Caco-2 (cell line): ENCODE data around the gene NOL12. TPM values are rescaled to one million over a fixed set of nuclear protein-coding genes. Genes with fewer than 3 reads are reported as not detected.
"Not testable (repeated sequence)": the region's sequence is repeated elsewhere in the genome, so short reads cannot be mapped to it uniquely, and the experiment has no call there.

ENCODE experiments used
- BruUV-seq: library from RNA; stranded (reverse); fragments of 400-500 nt; replicated peaks from 2 replicates; lab custom pipeline; 2021; lab: Mats Ljungman, UMichigan
- CTCF ChIA-PET: fragments of 300-600 bp; sonication (Branson Sonifier 250); formaldehyde crosslinking; loops from one replicate; lab custom pipeline; 2022; ENCODE audit warnings: antibody characterized with exemption; lab: Charles Lee
- POLR2A ChIA-PET: fragments of 300-600 bp; sonication (Branson Sonifier 250); formaldehyde crosslinking; loops from one replicate; lab custom pipeline; 2022; ENCODE audit warnings: antibody characterized with exemption; lab: Charles Lee
- DNase-seq, 2 experiments: peaks; one replicate each; pipeline versions ENCODE4 v3.0.0 to v3.0.0-alpha.2; 2020 to 2022
- H3K27me3 ChIP-seq: replicated peaks from 2 replicates; pipeline ENCODE4 v1.6.0; 2011; ENCODE audit warnings: low read length; ENCODE audit not compliant: control insufficient read depth, insufficient read depth
- H3K36me3 ChIP-seq: 2 replicates; pipeline ENCODE4 v1.5.1; 2011; ENCODE audit warnings: low read length; ENCODE audit not compliant: control insufficient read depth, insufficient read depth
- H3K4me1 ChIP-seq: fragments of 250-450 bp; sonication (Bioruptor Pico); 2 replicates; pipeline ENCODE4 v1.5.1; 2020; ENCODE audit warnings: mild to moderate bottlenecking
- H3K4me3 ChIP-seq: 2 replicates; pipeline ENCODE4 v1.5.1; 2011; ENCODE audit warnings: low read depth, mild to moderate bottlenecking, control low read depth, low read length
- H3K9me3 ChIP-seq: fragments of 250-450 bp; sonication (Bioruptor Pico); 2 replicates; pipeline ENCODE4 v1.5.1; 2020; ENCODE audit warnings: mild to moderate bottlenecking, moderate library complexity
- H3K27ac Mint-ChIP-seq: one replicate; pipeline ENCODE4 v1.8.0; 2022; ENCODE audit warnings: mixed read lengths; ENCODE audit not compliant: unreplicated experiment
- H3K27me3 Mint-ChIP-seq: one replicate; pipeline ENCODE4 v1.8.0; 2022; ENCODE audit warnings: mixed read lengths; ENCODE audit not compliant: insufficient read depth, unreplicated experiment
- H3K36me3 Mint-ChIP-seq: one replicate; pipeline ENCODE4 v1.8.0; 2022; ENCODE audit warnings: mild to moderate bottlenecking, mixed read lengths; ENCODE audit not compliant: insufficient read depth, unreplicated experiment
- H3K4me1 Mint-ChIP-seq: one replicate; pipeline ENCODE4 v1.8.0; 2022; ENCODE audit warnings: low read depth, mixed read lengths; ENCODE audit not compliant: unreplicated experiment
- H3K4me3 Mint-ChIP-seq: one replicate; pipeline ENCODE4 v1.8.0; 2022; ENCODE audit warnings: mild to moderate bottlenecking, moderate library complexity, mixed read lengths; ENCODE audit not compliant: unreplicated experiment
- H3K9me3 Mint-ChIP-seq: one replicate; pipeline ENCODE4 v1.8.0; 2022; ENCODE audit warnings: mixed read lengths; ENCODE audit not compliant: unreplicated experiment
- intact Hi-C: fragments of 100-400 bp; cut with micrococcal nuclease; formaldehyde crosslinking; loops from one replicate; pipeline ENCODE4 v1.10.0; 2022; ENCODE audit not compliant: unreplicated experiment
- total RNA-seq: library from RNA; stranded (reverse); gene quantifications from 2 replicates; pipeline ENCODE4 v1.2.3, GENCODE V29; 2022
- TF ChIP-seq, protein P1 (sequence below), 2 experiments: fragments of 200-600 bp in 1 of 2; IDR thresholded peaks; 1 replicate in 1 of 2; 2 replicates in 1 of 2; pipeline versions ENCODE4 v1.5.1 to v1.8.0; 2011 to 2022; ENCODE audit warnings: antibody characterized with exemption in 1 of 2, control low read depth in 1 of 2, inconsistent platforms in 1 of 2, low read depth in 1 of 2, low read length in 1 of 2, mild to moderate bottlenecking in 1 of 2, moderate library complexity in 1 of 2; ENCODE audit not compliant: insufficient read depth in 1 of 2, severe bottlenecking in 1 of 2, unreplicated experiment in 1 of 2

NOL12 gene
- total RNA-seq, 1 experiment from 2014 or later: 20.2 TPM

- H3K9me3 ChIP-seq: no peaks in the 10 kb centered on the region
- no TSS peak for BruUV-seq
Measured at GRCh38 chr22:37655252-37655563, 30.9 kb upstream of the NOL12 start.

DNA sequence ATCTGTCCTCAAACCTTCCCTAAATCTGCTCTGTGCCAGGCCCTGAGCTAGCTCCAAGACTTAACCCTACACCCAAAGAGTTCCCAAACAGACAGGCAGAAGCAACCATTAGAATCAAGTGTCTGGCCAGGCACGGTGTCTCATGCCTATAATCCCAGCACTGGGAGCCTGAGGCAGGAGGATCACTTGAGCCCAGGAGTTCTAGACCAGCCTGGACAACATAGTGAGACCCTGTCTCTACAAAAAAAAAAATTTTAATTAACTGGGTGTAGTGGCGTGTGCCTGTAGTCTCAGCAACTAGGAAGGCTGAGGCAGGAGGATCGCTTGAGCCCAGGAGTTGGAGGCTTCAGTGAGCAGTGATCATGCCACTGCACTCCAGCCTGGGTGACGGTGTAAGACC, 29.6 kb upstream of the NOL12 start:
- H3K4me3 Mint-ChIP-seq, H3K9me3 Mint-ChIP-seq, H3K27me3 ChIP-seq, DNase-seq, BruUV-seq, POLR2A ChIA-PET, H3K36me3 ChIP-seq, H3K9me3 ChIP-seq, H3K27me3 Mint-ChIP-seq, H3K27ac Mint-ChIP-seq, H3K4me3 ChIP-seq: not testable (repeated sequence)
- peaks cover 31% of the 10 kb centered on the region for H3K36me3 Mint-ChIP-seq
- intact Hi-C loops: loop anchor here (5.0 kb wide), 1 partner anchor 136 kb away; no protein-coding TSS in a partner anchor
- H3K4me1 ChIP-seq: peaks cover 18% of the 10 kb centered on the region
- peaks cover 19% of the 10 kb centered on the region for H3K4me1 Mint-ChIP-seq
- CTCF ChIA-PET: interaction anchor here (3.9 kb wide), 1 partner anchor 13 kb away, joined by 66 read pairs; no protein-coding TSS in a partner anchor

More at GRCh38 chr22:37655252-37655563, 30.9 kb upstream of the NOL12 start:
- TF ChIP-seq, protein P1, sequence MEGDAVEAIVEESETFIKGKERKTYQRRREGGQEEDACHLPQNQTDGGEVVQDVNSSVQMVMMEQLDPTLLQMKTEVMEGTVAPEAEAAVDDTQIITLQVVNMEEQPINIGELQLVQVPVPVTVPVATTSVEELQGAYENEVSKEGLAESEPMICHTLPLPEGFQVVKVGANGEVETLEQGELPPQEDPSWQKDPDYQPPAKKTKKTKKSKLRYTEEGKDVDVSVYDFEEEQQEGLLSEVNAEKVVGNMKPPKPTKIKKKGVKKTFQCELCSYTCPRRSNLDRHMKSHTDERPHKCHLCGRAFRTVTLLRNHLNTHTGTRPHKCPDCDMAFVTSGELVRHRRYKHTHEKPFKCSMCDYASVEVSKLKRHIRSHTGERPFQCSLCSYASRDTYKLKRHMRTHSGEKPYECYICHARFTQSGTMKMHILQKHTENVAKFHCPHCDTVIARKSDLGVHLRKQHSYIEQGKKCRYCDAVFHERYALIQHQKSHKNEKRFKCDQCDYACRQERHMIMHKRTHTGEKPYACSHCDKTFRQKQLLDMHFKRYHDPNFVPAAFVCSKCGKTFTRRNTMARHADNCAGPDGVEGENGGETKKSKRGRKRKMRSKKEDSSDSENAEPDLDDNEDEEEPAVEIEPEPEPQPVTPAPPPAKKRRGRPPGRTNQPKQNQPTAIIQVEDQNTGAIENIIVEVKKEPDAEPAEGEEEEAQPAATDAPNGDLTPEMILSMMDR (IDR thresholded peaks at IDR 0.05; ENCODE audit: insufficient read depth in 1 of 2, low read depth in 1 of 2, low read length in 1 of 2, severe bottlenecking in 1 of 2, unreplicated experiment in 1 of 2): no peak
- no peaks in the 10 kb centered on the region for H3K9me3 Mint-ChIP-seq
- H3K27ac Mint-ChIP-seq: no peak overlapping the region
- ChIA-PET CTCF (interaction anchor here (0.5 kb wide), 1 partner anchor 456 kb away, joined by 5 read pairs; no protein-coding TSS in a partner anchor), POLR2A (no interaction called here)
- no peaks in the 10 kb centered on the region for H3K27me3 Mint-ChIP-seq
- intact Hi-C loops: loop anchor here (5.0 kb wide), 1 partner anchor 137 kb away; no protein-coding TSS in a partner anchor
- no peaks in the 10 kb centered on the region for H3K27me3 ChIP-seq
- peaks cover 8% of the 10 kb centered on the region for H3K4me1 ChIP-seq
- H3K4me1 Mint-ChIP-seq: peaks cover 14% of the 10 kb centered on the region
- H3K4me3 ChIP-seq: no peak overlapping the region
- no peak for DNase-seq
- H3K36me3 ChIP-seq: no peaks in the 10 kb centered on the region; the same call in none of the 2 replicates
- H3K4me3 Mint-ChIP-seq: no peak overlapping the region
- H3K36me3 Mint-ChIP-seq: peaks cover 29% of the 10 kb centered on the region

DNA sequence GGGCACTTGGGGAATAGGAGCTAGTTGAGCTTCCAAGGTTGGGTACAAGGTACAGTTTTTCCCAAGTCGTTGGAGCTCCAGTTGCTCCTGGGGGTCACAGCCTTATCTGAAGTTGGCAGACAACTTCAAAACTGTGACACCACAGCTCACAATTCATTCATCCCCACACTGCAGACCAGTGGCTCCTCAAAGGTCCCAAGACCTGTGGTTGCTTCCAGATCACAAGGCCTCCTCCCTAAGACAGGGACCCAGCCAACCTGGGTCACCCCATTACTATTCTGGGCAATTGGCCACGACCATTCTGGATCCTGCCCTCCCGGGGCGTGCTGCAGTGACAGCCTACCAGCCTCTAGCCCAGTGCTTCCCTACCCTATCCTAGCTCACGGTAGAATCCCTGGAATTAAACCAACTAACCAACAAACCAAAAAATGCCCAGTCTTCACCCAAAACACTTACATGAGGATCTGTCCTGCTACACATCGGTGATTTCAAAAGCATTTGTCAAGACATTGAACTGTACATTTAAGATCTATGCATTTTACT, 28.5 kb upstream of the NOL12 start:
- TSS peak; percentile 69 for BruUV-seq
- CTCF ChIA-PET: interaction anchor here (0.6 to 3.9 kb wide), 19 partner anchors 10 to 678 kb away, joined by 3 to 66 read pairs (median 4); partner anchors contain the start of genes GGA1, NOL12 and TRIOBP

More for the DNA sequence above, 28.5 kb upstream of the NOL12 start:
- Histone ChIP-seq H3K27me3 (no peaks in the 10 kb centered on the region), H3K36me3 (no peaks in the 10 kb centered on the region; the same call in 1 of the 2 replicates), H3K4me1 (peaks cover 18% of the 10 kb centered on the region), H3K9me3 (no peaks in the 10 kb centered on the region), H3K4me3 (peak overlapping the region; percentile 98)
- Mint-ChIP-seq H3K27me3 (no peaks in the 10 kb centered on the region), H3K9me3 (no peaks in the 10 kb centered on the region), H3K27ac (peak overlapping the region; percentile 84), H3K36me3 (peaks cover 27% of the 10 kb centered on the region), H3K4me3 (peak overlapping the region; percentile 89), H3K4me1 (peaks cover 19% of the 10 kb centered on the region)
- intact Hi-C loops: loop anchor here (1.0 to 5.0 kb wide), 3 partner anchors 14 to 135 kb away; no protein-coding TSS in a partner anchor
- TF ChIP-seq, protein P1 (IDR thresholded peaks at IDR 0.05; ENCODE audit: insufficient read depth in 1 of 2, low read depth in 1 of 2, low read length in 1 of 2, severe bottlenecking in 1 of 2, unreplicated experiment in 1 of 2): no peak
- no peak for DNase-seq
- POLR2A ChIA-PET: interaction anchor here (0.5 to 2.2 kb wide), 11 partner anchors 10 to 262 kb away, joined by 3 to 22 read pairs (median 4); partner anchors contain the start of genes GGA1, LGALS2 and NOL12
